GM12892 (cell line): Measurements from ENCODE around the gene SURF4.

Source experiments
- POLR2A ChIP-seq: IDR thresholded peaks from 2 replicates; pipeline ENCODE4 v1.6.1; 2011; ENCODE audit warnings: low read depth, low read length, control low read depth
- POLR2AphosphoS5 ChIP-seq: IDR thresholded peaks from 2 replicates; pipeline ENCODE4 v1.6.1; 2011; ENCODE audit warnings: low read depth, low read length, control low read depth
- TAF1 ChIP-seq: IDR thresholded peaks from 2 replicates; pipeline ENCODE4 v1.6.1; 2011; ENCODE audit warnings: low read depth, mild to moderate bottlenecking, control low read depth, low read length, borderline replicate concordance

DNA sequence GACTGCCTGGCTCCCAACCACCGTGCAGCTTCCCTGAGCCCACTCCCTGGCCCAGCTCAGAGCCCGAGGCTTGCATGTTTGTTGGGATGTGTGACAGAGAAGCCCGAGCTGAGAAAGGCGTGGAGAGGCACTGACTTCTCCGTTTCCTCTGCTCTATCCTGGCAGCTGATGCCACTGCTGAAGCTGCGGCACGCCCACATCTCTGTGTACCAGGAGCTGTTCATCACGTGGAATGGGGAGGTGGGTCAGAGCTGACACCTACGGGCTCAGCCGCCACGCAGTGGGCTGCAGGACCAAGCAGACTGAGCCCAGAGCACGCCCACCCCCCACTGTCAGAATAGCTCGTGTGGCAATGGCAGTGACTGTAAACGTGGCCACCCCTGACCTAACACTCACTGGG, 9.6 kb upstream of the SURF4 start:
- TF ChIP-seq POLR2A (no peak), TAF1 (no peak), POLR2AphosphoS5 (no peak)
